Right cardiac atrium (tissue), 5 donors: ENCODE results near the gene GAGE12H. TPM values are rescaled to one million over a fixed set of nuclear protein-coding genes. Genes with fewer than 3 reads are reported as not detected.
A peak's percentile ranks its signal among the peaks of the same experiment; 100 is the strongest.
"Not testable (repeated sequence)": the region's sequence is repeated elsewhere in the genome, so short reads cannot be mapped to it uniquely, and the experiment has no call there.

Source experiments
- ATAC-seq, 2 donors: fragments of 200-7000 bp; cut with Tn5 transposase; one replicate each; pipeline versions ENCODE4 v1.8.0 to v1.9.1; 2020; ENCODE audit warnings: moderate library complexity in 2 of 2, mild to moderate bottlenecking in 1 of 2
- DNase-seq, 3 donors: peaks; one replicate each; pipeline ENCODE4 v3.0.0-alpha.2; 2020
- H3K27ac ChIP-seq: one replicate; pipeline ENCODE4 v1.5.1; 2013; ENCODE audit warnings: mild to moderate bottlenecking, low read length, control low read depth, moderate library complexity
- H3K27me3 ChIP-seq: one replicate; pipeline ENCODE4 v1.6.1; 2013; ENCODE audit not compliant: control insufficient read depth, insufficient read depth
- H3K4me1 ChIP-seq: one replicate; pipeline ENCODE4 v1.6.1; 2013; ENCODE audit warnings: low read length; ENCODE audit not compliant: control insufficient read depth, insufficient read depth
- H3K4me3 ChIP-seq: one replicate; pipeline ENCODE4 v1.5.1; 2013; ENCODE audit warnings: low read length, control low read depth
- H3K9me3 ChIP-seq: one replicate; pipeline ENCODE4 v1.6.1; 2013; ENCODE audit warnings: low read length; ENCODE audit not compliant: control insufficient read depth
- WGBS: extraction: QIAGEN DNeasy Blood & Tissue Kit; methylation state at CpG from one replicate; pipeline ENCODE4 v1.1.7; 2013; 5-methylcytosine and 5-hydroxymethylcytosine counted together
- intact Hi-C, 4 donors: fragments of 100-400 bp; cut with DNase I; formaldehyde crosslinking; loops; one replicate each; pipeline versions ENCODE4 v1.11.0 to v1.14.0; 2022 to 2023
- long read RNA-seq, 4 donors: library from polyadenylated mRNA; unstranded; transcript quantifications; one replicate each; pipeline ENCODE4 v2.0.0, GENCODE V29; 2020 to 2021
- polyA plus RNA-seq: library from polyadenylated mRNA; stranded (reverse); fragments of 200-250 nt; gene quantifications from one replicate; pipeline ENCODE4 v1.2.3, GENCODE V29; 2013
- total RNA-seq, 4 donors: library from RNA; stranded (reverse); fragmentation: NEBNext Ultra II Directional; extraction: Animal tissue kit (Norgen Biotek cat#: 25700); gene quantifications; one replicate each; pipeline ENCODE4 v1.2.1, GENCODE V29; 2021
- donor health status: healthy with polysubstance abuse.
- donor health status: DM: no; HTN: yes; CAD: no.
- donor health status: DM: no; HTN: no; CAD: no.
- donor health status: DM: no; HTN: yes; CAD: no; lungs with severe emphysema.
- donor health status: DM: yes; HTN: yes; CAD: no.

Gene GAGE12H, protein sequence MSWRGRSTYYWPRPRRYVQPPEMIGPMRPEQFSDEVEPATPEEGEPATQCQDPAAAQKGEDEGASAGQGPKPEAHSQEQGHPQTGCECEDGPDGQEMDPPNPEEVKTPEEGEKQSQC
- total RNA-seq (not detected), polyA plus RNA-seq (not detected)
- long read RNA-seq, donor 1 = 0 reads
- long read RNA-seq, donor 2 = 0 reads
- long read RNA-seq, donor 3 = 0 reads
- long read RNA-seq, donor 4 = 0 reads

DNA sequence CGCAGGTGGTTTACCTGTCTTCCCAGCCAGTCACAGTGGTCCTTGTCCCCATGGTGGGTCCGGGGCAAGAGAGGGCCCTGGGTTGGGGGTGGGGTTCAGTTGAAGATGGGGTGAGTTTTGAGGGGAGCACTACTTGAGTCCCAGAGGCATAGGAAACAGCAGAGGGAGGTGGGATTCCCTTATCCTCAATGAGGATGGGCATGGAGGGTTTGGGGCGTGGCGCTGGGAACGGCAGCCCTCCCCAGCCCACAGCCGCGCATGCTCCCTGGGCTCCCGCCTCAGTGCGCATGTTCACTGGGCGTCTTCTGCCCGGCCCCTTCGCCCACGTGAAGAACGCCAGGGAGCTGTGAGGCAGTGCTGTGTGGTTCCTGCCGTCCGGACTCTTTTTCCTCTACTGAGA is at the start of gene GAGE12H:
Gene GAGE12H (plus strand): TSS at position 301 of the 400 bp plus-strand sequence. CDS start 1,155 bp downstream, outside the sequence.
- H3K27ac ChIP-seq, ATAC-seq, H3K4me3 ChIP-seq, DNase-seq, H3K27me3 ChIP-seq, H3K4me1 ChIP-seq, H3K9me3 ChIP-seq, intact Hi-C loops: not testable (repeated sequence)
- WGBS = no CpG with 5 or more reads among the region's 16 CpGs

DNA sequence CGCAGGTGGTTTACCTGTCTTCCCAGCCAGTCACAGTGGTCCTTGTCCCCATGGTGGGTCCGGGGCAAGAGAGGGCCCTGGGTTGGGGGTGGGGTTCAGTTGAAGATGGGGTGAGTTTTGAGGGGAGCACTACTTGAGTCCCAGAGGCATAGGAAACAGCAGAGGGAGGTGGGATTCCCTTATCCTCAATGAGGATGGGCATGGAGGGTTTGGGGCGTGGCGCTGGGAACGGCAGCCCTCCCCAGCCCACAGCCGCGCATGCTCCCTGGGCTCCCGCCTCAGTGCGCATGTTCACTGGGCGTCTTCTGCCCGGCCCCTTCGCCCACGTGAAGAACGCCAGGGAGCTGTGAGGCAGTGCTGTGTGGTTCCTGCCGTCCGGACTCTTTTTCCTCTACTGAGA is 47.9 kb upstream of the GAGE12H start, which contains the start of gene GAGE12C:
Gene GAGE12C (plus strand): TSS at position 301 of the 400 bp plus-strand sequence. CDS start 1,155 bp downstream, outside the sequence.
- H3K4me1 ChIP-seq, ATAC-seq, H3K27me3 ChIP-seq, intact Hi-C loops, H3K9me3 ChIP-seq, DNase-seq, H3K4me3 ChIP-seq, H3K27ac ChIP-seq: not testable (repeated sequence)
- no CpG with 5 or more reads among the region's 16 CpGs for WGBS

DNA sequence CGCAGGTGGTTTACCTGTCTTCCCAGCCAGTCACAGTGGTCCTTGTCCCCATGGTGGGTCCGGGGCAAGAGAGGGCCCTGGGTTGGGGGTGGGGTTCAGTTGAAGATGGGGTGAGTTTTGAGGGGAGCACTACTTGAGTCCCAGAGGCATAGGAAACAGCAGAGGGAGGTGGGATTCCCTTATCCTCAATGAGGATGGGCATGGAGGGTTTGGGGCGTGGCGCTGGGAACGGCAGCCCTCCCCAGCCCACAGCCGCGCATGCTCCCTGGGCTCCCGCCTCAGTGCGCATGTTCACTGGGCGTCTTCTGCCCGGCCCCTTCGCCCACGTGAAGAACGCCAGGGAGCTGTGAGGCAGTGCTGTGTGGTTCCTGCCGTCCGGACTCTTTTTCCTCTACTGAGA is 38.3 kb upstream of the GAGE12H start, which contains the start of gene GAGE12D:
Gene GAGE12D (plus strand): TSS at position 301 of the 400 bp plus-strand sequence. CDS start 1,155 bp downstream, outside the sequence.
- H3K9me3 ChIP-seq, intact Hi-C loops, DNase-seq, ATAC-seq, H3K27ac ChIP-seq, H3K4me3 ChIP-seq, H3K27me3 ChIP-seq, H3K4me1 ChIP-seq: not testable (repeated sequence)
- WGBS = no CpG with 5 or more reads among the region's 16 CpGs

DNA sequence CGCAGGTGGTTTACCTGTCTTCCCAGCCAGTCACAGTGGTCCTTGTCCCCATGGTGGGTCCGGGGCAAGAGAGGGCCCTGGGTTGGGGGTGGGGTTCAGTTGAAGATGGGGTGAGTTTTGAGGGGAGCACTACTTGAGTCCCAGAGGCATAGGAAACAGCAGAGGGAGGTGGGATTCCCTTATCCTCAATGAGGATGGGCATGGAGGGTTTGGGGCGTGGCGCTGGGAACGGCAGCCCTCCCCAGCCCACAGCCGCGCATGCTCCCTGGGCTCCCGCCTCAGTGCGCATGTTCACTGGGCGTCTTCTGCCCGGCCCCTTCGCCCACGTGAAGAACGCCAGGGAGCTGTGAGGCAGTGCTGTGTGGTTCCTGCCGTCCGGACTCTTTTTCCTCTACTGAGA is 28.8 kb upstream of the GAGE12H start, which contains the start of gene GAGE12E:
Gene GAGE12E (plus strand): TSS at position 301 of the 400 bp plus-strand sequence. CDS start 1,155 bp downstream, outside the sequence.
- WGBS = no CpG with 5 or more reads among the region's 16 CpGs
- intact Hi-C loops, H3K4me3 ChIP-seq, H3K4me1 ChIP-seq, H3K9me3 ChIP-seq, ATAC-seq, H3K27me3 ChIP-seq, DNase-seq, H3K27ac ChIP-seq: not testable (repeated sequence)

DNA sequence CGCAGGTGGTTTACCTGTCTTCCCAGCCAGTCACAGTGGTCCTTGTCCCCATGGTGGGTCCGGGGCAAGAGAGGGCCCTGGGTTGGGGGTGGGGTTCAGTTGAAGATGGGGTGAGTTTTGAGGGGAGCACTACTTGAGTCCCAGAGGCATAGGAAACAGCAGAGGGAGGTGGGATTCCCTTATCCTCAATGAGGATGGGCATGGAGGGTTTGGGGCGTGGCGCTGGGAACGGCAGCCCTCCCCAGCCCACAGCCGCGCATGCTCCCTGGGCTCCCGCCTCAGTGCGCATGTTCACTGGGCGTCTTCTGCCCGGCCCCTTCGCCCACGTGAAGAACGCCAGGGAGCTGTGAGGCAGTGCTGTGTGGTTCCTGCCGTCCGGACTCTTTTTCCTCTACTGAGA is 19.2 kb upstream of the GAGE12H start, which contains the start of gene GAGE12F:
Gene GAGE12F (plus strand): TSS at position 301 of the 400 bp plus-strand sequence. CDS start 1,155 bp downstream, outside the sequence.
- ATAC-seq, H3K4me3 ChIP-seq, H3K27me3 ChIP-seq, intact Hi-C loops, DNase-seq, H3K9me3 ChIP-seq, H3K4me1 ChIP-seq, H3K27ac ChIP-seq: not testable (repeated sequence)
- WGBS = no CpG with 5 or more reads among the region's 16 CpGs

DNA sequence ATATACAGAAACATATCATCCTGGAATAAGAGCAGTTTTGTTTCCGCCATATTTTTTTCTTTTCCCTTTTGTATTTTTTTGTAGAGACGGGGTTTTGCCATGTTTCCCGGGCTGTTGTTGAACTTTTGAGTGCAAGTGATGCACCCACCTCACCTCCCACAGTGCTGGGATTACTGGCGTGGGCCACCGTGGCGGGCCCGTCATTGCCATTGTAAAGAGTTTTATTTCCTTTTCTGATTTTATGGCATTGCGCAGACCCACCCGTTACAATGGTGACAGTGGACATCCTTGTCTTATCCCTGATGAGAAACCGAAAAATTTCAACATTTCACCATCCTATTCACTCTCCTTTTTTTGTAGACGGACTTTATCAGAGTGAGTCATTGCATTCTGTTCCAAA is 11.0 kb upstream of the GAGE12H start:
- ATAC-seq, intact Hi-C loops, H3K4me3 ChIP-seq, H3K4me1 ChIP-seq, H3K27ac ChIP-seq, H3K9me3 ChIP-seq, H3K27me3 ChIP-seq: not testable (repeated sequence)
- WGBS = no CpG with 5 or more reads among the region's 11 CpGs
- DNase-seq = peak in 2 of 3 donors; percentile 14 to 22

DNA sequence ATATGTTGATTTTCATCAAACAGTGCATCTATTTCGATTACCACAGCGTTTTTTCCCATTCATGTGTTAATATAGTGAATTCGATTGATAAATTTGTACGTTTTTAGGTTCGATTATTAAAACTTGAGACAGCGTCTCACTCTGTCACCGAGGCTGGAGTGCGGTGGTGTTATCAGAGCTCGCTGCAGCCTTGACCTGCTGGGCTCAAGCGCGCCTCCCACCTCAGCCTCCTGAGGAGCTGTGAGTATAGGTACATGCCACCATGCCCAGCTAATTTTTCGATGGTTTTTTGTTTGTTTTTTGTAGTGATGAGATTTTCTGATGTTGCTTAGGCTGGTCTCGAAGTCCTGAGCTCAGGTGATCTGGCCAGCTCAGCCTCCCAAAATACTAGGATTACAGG is 10.6 kb upstream of the GAGE12H start:
- ATAC-seq, H3K9me3 ChIP-seq, H3K27me3 ChIP-seq, intact Hi-C loops, H3K4me3 ChIP-seq, H3K4me1 ChIP-seq, DNase-seq, H3K27ac ChIP-seq: not testable (repeated sequence)
- no CpG with 5 or more reads among the region's 13 CpGs for WGBS

DNA sequence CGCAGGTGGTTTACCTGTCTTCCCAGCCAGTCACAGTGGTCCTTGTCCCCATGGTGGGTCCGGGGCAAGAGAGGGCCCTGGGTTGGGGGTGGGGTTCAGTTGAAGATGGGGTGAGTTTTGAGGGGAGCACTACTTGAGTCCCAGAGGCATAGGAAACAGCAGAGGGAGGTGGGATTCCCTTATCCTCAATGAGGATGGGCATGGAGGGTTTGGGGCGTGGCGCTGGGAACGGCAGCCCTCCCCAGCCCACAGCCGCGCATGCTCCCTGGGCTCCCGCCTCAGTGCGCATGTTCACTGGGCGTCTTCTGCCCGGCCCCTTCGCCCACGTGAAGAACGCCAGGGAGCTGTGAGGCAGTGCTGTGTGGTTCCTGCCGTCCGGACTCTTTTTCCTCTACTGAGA is 9.6 kb upstream of the GAGE12H start, which contains the start of gene GAGE12G:
Gene GAGE12G (plus strand): TSS at position 301 of the 400 bp plus-strand sequence. CDS start 1,155 bp downstream, outside the sequence.
- H3K27ac ChIP-seq, ATAC-seq, DNase-seq, intact Hi-C loops, H3K27me3 ChIP-seq, H3K4me3 ChIP-seq, H3K9me3 ChIP-seq, H3K4me1 ChIP-seq: not testable (repeated sequence)
- WGBS = no CpG with 5 or more reads among the region's 16 CpGs

DNA sequence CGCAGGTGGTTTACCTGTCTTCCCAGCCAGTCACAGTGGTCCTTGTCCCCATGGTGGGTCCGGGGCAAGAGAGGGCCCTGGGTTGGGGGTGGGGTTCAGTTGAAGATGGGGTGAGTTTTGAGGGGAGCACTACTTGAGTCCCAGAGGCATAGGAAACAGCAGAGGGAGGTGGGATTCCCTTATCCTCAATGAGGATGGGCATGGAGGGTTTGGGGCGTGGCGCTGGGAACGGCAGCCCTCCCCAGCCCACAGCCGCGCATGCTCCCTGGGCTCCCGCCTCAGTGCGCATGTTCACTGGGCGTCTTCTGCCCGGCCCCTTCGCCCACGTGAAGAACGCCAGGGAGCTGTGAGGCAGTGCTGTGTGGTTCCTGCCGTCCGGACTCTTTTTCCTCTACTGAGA is 9.4 kb downstream of the GAGE12H start, which contains the start of gene GAGE2A:
Gene GAGE2A (plus strand): TSS at position 301 of the 400 bp plus-strand sequence. CDS start 1,155 bp downstream, outside the sequence.
- H3K27ac ChIP-seq, H3K4me1 ChIP-seq, ATAC-seq, H3K27me3 ChIP-seq, DNase-seq, H3K4me3 ChIP-seq, intact Hi-C loops, H3K9me3 ChIP-seq: not testable (repeated sequence)
- no CpG with 5 or more reads among the region's 16 CpGs for WGBS

DNA sequence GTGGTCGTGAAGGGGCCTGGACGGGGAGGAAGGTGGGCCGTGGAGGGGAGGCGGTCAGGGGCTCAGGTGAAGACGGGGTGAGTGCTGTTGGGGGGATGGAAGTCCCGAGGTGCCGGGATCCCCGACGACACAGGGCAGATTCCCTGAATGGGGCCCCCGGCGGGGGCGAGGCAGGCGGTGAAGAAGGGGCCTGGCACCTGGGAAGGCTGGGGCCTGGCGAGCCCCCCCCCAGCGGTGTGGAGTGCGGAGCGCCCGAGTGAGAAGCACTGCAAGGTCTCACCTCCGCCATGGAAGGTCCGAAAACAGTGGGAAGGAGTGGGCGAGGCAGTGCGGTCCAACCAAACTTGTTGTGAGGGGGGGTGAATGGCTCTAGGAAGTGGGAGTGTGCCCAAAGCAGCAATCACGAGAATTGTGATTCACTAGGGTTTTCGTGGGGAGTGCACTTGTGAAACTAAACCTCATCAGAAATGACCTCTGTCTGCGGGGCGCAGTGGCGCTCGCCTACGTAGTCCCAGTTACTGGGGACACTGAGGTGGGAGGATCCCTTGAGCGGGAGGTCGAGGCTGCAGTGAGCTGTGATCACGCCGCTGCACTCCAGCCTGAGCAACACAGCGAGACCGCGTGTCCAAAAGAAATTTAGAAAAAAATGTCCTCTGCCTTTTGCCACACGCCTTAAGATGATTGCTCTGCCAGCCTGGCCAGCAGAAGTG is 10.2 kb downstream of the GAGE12H start:
- 91% methylated on average over 25 of the region's 37 CpGs for WGBS
- H3K4me1 ChIP-seq, ATAC-seq, intact Hi-C loops, H3K27ac ChIP-seq, H3K4me3 ChIP-seq, H3K9me3 ChIP-seq, H3K27me3 ChIP-seq: not testable (repeated sequence)
- peak; percentile 23 to 79 (median 28) for DNase-seq

DNA sequence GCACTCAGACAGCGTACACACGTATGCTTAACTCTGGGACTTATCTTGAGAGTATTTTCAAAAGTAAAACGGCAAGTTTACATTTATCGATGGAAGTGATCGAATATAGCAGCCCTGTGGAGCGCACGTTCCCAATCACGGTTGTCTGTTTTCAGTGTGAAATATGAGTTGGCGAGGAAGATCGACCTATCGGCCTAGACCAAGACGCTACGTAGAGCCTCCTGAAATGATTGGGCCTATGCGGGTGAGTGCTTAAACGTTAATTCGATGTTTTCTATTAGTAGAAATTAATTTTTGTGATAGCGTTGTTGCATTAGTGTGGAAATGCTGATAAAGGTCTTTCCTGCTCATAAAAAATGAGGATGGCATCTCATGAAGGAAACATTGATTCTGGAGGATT is 10.7 kb downstream of the GAGE12H start:
- H3K4me3 ChIP-seq, H3K9me3 ChIP-seq, H3K27ac ChIP-seq, intact Hi-C loops, H3K4me1 ChIP-seq, H3K27me3 ChIP-seq, DNase-seq, ATAC-seq: not testable (repeated sequence)
- WGBS = 92% methylated on average over 10 of the region's 17 CpGs
